CD14-positive monocyte (primary cell): Measurements from ENCODE around the gene TOM1L1. TPM values are rescaled to one million over a fixed set of nuclear protein-coding genes. Genes with fewer than 3 reads are reported as not detected.
A peak's percentile ranks its signal among the peaks of the same experiment; 100 is the strongest.

ENCODE experiments used
- DNase-seq, 3 donors: peaks; one replicate each; pipeline ENCODE4 v3.0.0-alpha.2; 2011 to 2022
- H2AFZ ChIP-seq: 2 replicates; pipeline ENCODE4 v1.6.0; 2012; ENCODE audit warnings: mild to moderate bottlenecking, low read depth, low read length, inconsistent platforms; ENCODE audit not compliant: insufficient read depth, poor library complexity, severe bottlenecking
- H3K27ac ChIP-seq, 2 donors: 1 replicate in 1 of 2; 2 replicates in 1 of 2; pipeline ENCODE4 v1.5.1; 2012 to 2013; ENCODE audit warnings: low read length in 2 of 2, control low read depth in 1 of 2, inconsistent platforms in 1 of 2, low read depth in 1 of 2, mild to moderate bottlenecking in 1 of 2
- H3K27me3 ChIP-seq, 2 donors: one replicate each; pipeline versions ENCODE4 v1.6.0 to v1.6.1; 2011 to 2013; ENCODE audit warnings: low read length in 2 of 2; ENCODE audit not compliant: control insufficient read depth in 2 of 2, insufficient read depth in 2 of 2
- H3K36me3 ChIP-seq, 2 donors: replicated peaks in 1 of 2; 1 replicate in 1 of 2; 2 replicates in 1 of 2; pipeline versions ENCODE4 v1.5.1 to v1.6.1; 2012 to 2013; ENCODE audit warnings: low read length in 2 of 2, control low read depth in 1 of 2, inconsistent platforms in 1 of 2, mild to moderate bottlenecking in 1 of 2; ENCODE audit not compliant: insufficient read depth in 2 of 2, control insufficient read depth in 1 of 2
- H3K4me1 ChIP-seq, 2 donors: 1 replicate in 1 of 2; 2 replicates in 1 of 2; pipeline versions ENCODE4 v1.5.1 to v1.6.1; 2012 to 2013; ENCODE audit warnings: low read length in 2 of 2, control low read depth in 1 of 2, inconsistent platforms in 1 of 2, mild to moderate bottlenecking in 1 of 2, moderate library complexity in 1 of 2; ENCODE audit not compliant: insufficient read depth in 2 of 2, control insufficient read depth in 1 of 2
- H3K4me2 ChIP-seq: replicated peaks from 2 replicates; pipeline ENCODE3; 2012; ENCODE audit warnings: low read length, moderate library complexity, mild to moderate bottlenecking; ENCODE audit not compliant: poor library complexity, severe bottlenecking; ENCODE audit errors: extremely low read depth
- H3K4me3 ChIP-seq, 3 experiments: fragments of 200-600 bp in 1 of 3; sonication (generic) in 1 of 3; replicated peaks in 1 of 3; 1 replicate in 2 of 3; 2 replicates in 1 of 3; pipeline ENCODE4 v1.5.1; 2011 to 2013; ENCODE audit warnings: low read length in 3 of 3, mild to moderate bottlenecking in 3 of 3, control low read depth in 2 of 3, low read depth in 2 of 3, inconsistent platforms in 1 of 3, moderate library complexity in 1 of 3
- H3K79me2 ChIP-seq: 2 replicates; pipeline ENCODE4 v1.6.0; 2012; ENCODE audit warnings: mild to moderate bottlenecking, control low read depth, inconsistent platforms, low read length, moderate library complexity; ENCODE audit not compliant: insufficient read depth
- H3K9ac ChIP-seq: 2 replicates; pipeline ENCODE4 v1.6.0; 2017; ENCODE audit warnings: low read length, mild to moderate bottlenecking; ENCODE audit not compliant: insufficient read depth, poor library complexity, severe bottlenecking
- H3K9me3 ChIP-seq, 2 donors: replicated peaks in 1 of 2; 1 replicate in 1 of 2; 2 replicates in 1 of 2; pipeline versions ENCODE4 v1.5.1 to v1.6.1; 2012 to 2013; ENCODE audit warnings: low read length in 2 of 2, control low read depth in 1 of 2; ENCODE audit not compliant: control insufficient read depth in 1 of 2, insufficient read depth in 1 of 2
- H4K20me1 ChIP-seq: 2 replicates; pipeline ENCODE4 v1.6.0; 2012; ENCODE audit warnings: mild to moderate bottlenecking, low read length, control low read depth, moderate library complexity; ENCODE audit not compliant: insufficient read depth
- H3K27ac Mint-ChIP-seq, 7 donors: one replicate each; pipeline ENCODE4 v1.8.0; 2020; ENCODE audit warnings: mild to moderate bottlenecking in 7 of 7, mixed read lengths in 7 of 7, moderate library complexity in 6 of 7, inconsistent platforms in 2 of 7
- H3K27me3 Mint-ChIP-seq, 3 donors: one replicate each; pipeline ENCODE4 v1.8.0; 2021 to 2022; ENCODE audit warnings: low read depth in 3 of 3, mild to moderate bottlenecking in 3 of 3, mixed read lengths in 3 of 3, moderate library complexity in 3 of 3, inconsistent platforms in 1 of 3
- H3K36me3 Mint-ChIP-seq, 2 donors: one replicate each; pipeline ENCODE4 v1.8.0; 2020; ENCODE audit warnings: mixed read lengths in 2 of 2, inconsistent platforms in 1 of 2, mild to moderate bottlenecking in 1 of 2
- H3K4me1 Mint-ChIP-seq: one replicate; pipeline ENCODE4 v1.8.0; 2020; ENCODE audit warnings: mild to moderate bottlenecking, mixed read lengths
- H3K4me3 Mint-ChIP-seq, 2 donors: one replicate each; pipeline ENCODE4 v1.8.0; 2020; ENCODE audit warnings: mild to moderate bottlenecking in 2 of 2, mixed read lengths in 2 of 2, moderate library complexity in 1 of 2
- H3K9me3 Mint-ChIP-seq, 7 donors: one replicate each; pipeline ENCODE4 v1.8.0; 2020 to 2022; ENCODE audit warnings: mixed read lengths in 7 of 7, mild to moderate bottlenecking in 6 of 7, moderate library complexity in 6 of 7, inconsistent platforms in 2 of 7
- WGBS: methylation state at CpG from one replicate; pipeline ENCODE4 v1.1.5; 2013; ENCODE audit warnings: missing lambda C conversion rate; ENCODE audit not compliant: insufficient coverage; 5-methylcytosine and 5-hydroxymethylcytosine counted together
- intact Hi-C, 2 donors: fragments of 100-400 bp; cut with micrococcal nuclease; formaldehyde crosslinking; loops; one replicate each; pipeline versions ENCODE4 v1.15.0 to v1.15.1; 2023
- polyA plus RNA-seq, 3 donors: library from polyadenylated mRNA; depleted of rRNA in 1 of 3; unstranded in 2 of 3; stranded (reverse) in 1 of 3; fragments of 300-500 nt in 2 of 3; fragments of >200 nt in 1 of 3; fragmentation: Illumina TruSeq in 2 of 3; gene quantifications; 1 replicate in 2 of 3; 2 replicates in 1 of 3; pipeline ENCODE4 v1.2.3, GENCODE V29; 2012 to 2021
- TF ChIP-seq, protein P1 (sequence below): fragments of 200-600 bp; IDR thresholded peaks from one replicate; pipeline ENCODE4 v1.8.0; 2022; ENCODE audit warnings: antibody characterized with exemption, mild to moderate bottlenecking

The TOM1L1 gene
- polyA plus RNA-seq, 3 donors, result 0.32 TPM; not detected in 2

DNA sequence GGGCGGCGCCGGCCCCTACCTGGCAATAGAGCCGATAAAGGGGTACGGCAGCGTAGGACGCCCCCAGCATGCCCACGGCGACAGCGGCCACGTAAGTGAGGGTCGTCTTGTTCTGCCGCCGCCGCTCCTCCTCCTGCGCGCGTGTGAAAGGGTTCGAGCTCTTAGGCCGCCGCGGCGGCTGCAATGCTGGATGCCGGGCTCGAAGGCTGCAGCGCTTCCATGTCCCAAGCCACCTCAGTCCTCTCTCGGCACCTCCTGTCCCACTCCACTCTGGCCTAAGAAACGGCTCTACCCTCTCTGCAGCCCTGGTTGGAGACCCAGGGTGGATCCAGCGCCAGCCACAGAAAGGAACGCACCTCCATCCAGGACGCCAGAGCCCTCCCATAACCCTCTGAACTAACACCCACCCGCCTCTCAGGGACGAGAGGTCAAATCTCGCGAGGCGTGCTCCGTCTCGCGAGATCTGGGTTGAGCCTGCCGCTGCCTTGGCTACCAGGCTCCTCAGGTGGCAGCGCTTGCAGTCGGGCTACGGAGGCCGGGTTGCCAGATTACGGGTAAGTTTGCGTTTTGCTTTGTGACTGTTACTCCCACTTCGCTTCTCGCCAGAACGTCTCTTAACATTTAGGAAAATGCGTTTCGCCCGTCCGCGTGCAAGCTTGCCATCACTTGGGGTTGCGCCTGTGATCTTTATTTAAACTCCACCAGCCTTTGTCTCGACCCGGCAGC, 67.8 kb downstream of the TOM1L1 start, which contains the start of the genes COX11 and STXBP4:
Gene COX11, minus strand, starts transcription at position 393 of the 726 bp plus-strand sequence. Its CDS starts 8 bp downstream, at position 385.
Gene STXBP4, plus strand, starts transcription at position 504 of the 726 bp plus-strand sequence. CDS start 17,455 bp downstream, outside the sequence.
- peak within 1 kb of the TSS; percentile 99 for H2AFZ ChIP-seq
- 0% methylated on average over 48 of the region's 57 CpGs for WGBS
- peak within 1 kb of the TSS; percentile 25 to 85 for H3K27ac ChIP-seq
- no peaks in the 10 kb centered on the region for H3K9me3 Mint-ChIP-seq
- H4K20me1 ChIP-seq, result no peaks in the 10 kb centered on the region
- intact Hi-C loops, result no loop called here
- peaks cover 16% of the 10 kb centered on the region for H3K79me2 ChIP-seq
- H3K36me3 ChIP-seq, result peaks cover 8 to 18% of the 10 kb centered on the region in 2 donors
- H3K9me3 ChIP-seq, result no peaks in the 10 kb centered on the region
- H3K4me3 ChIP-seq, result peak within 1 kb of the TSS; percentile 68 to 93 (median 81)
- peaks cover 13% of the 10 kb centered on the region for H3K4me1 Mint-ChIP-seq
- peak within 1 kb of the TSS in 2 of 7 donors; percentile 2 to 31 for H3K27ac Mint-ChIP-seq
- TF ChIP-seq, protein P1, sequence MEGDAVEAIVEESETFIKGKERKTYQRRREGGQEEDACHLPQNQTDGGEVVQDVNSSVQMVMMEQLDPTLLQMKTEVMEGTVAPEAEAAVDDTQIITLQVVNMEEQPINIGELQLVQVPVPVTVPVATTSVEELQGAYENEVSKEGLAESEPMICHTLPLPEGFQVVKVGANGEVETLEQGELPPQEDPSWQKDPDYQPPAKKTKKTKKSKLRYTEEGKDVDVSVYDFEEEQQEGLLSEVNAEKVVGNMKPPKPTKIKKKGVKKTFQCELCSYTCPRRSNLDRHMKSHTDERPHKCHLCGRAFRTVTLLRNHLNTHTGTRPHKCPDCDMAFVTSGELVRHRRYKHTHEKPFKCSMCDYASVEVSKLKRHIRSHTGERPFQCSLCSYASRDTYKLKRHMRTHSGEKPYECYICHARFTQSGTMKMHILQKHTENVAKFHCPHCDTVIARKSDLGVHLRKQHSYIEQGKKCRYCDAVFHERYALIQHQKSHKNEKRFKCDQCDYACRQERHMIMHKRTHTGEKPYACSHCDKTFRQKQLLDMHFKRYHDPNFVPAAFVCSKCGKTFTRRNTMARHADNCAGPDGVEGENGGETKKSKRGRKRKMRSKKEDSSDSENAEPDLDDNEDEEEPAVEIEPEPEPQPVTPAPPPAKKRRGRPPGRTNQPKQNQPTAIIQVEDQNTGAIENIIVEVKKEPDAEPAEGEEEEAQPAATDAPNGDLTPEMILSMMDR, result peak; percentile 8
- H3K4me3 Mint-ChIP-seq, result no peak within 1 kb of the TSS
- H3K27me3 Mint-ChIP-seq, result no peaks in the 10 kb centered on the region
- H3K9ac ChIP-seq, result peak within 1 kb of the TSS; percentile 84
- peak; percentile 87 to 94 (median 94) for DNase-seq
- peaks cover 9% of the 10 kb centered on the region in 2 donors for H3K36me3 Mint-ChIP-seq
- H3K27me3 ChIP-seq, result no peaks in the 10 kb centered on the region
- H3K4me2 ChIP-seq, result peak within 1 kb of the TSS; percentile 91
- H3K4me1 ChIP-seq, result peaks cover 14 to 22% of the 10 kb centered on the region in 2 donors

DNA sequence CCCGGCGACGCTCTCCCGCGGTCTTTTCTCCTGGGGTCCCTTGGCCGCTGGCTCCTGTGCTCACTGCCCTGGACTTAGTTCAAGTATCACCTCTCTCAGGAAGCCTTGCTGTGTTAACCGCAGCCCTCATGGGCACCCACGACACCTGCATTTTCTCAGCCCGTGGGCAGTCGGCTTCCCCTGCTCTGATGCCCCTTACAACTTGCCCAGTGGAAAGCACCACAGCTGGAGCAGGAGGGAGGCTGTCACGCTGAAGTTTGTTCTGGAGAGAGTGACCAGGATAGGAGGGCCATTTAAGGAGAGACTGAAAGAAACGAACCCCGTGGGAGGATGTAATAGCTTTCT, 68.3 kb downstream of the TOM1L1 start:
- Histone ChIP-seq H3K4me3 (peak overlapping the region; percentile 68 to 93 (median 81)), H3K4me2 (peak overlapping the region; percentile 91), H3K27ac (peak overlapping the region; percentile 25 to 85), H3K79me2 (peaks cover 16% of the 10 kb centered on the region), H3K4me1 (peaks cover 14 to 22% of the 10 kb centered on the region in 2 donors), H3K9ac (peak overlapping the region; percentile 84), H4K20me1 (no peaks in the 10 kb centered on the region), H2AFZ (peak overlapping the region; percentile 99), H3K36me3 (peaks cover 5 to 12% of the 10 kb centered on the region in 2 donors), H3K9me3 (no peaks in the 10 kb centered on the region), H3K27me3 (no peaks in the 10 kb centered on the region)
- 0% methylated on average over 13 of the region's 13 CpGs for WGBS
- peak in 2 of 3 donors; percentile 0 to 4 for DNase-seq
- Mint-ChIP-seq H3K9me3 (no peaks in the 10 kb centered on the region), H3K36me3 (peaks cover 4 to 5% of the 10 kb centered on the region in 2 donors), H3K27ac (no peak overlapping the region), H3K4me1 (peaks cover 13% of the 10 kb centered on the region), H3K27me3 (no peaks in the 10 kb centered on the region), H3K4me3 (no peak overlapping the region)
- intact Hi-C loops, result no loop called here
- TF ChIP-seq, protein P1, result no peak
